HepG2 (cell line): ENCODE results near the gene CCDC178. TPM values are rescaled to one million over a fixed set of nuclear protein-coding genes. Genes with fewer than 3 reads are reported as not detected.

Source experiments
- ATAC-seq: fragments of 200-7000 bp; cut with Tn5 transposase; 3 replicates; pipeline ENCODE4 v1.9.1; 2020; ENCODE audit warnings: mild to moderate bottlenecking, moderate library complexity
- BruUV-seq: library from RNA; stranded (reverse); fragments of 400-500 nt; replicated peaks from 2 replicates; lab custom pipeline; 2021; lab: Mats Ljungman, UMichigan
- CTCF ChIA-PET: fragments of 300-600 bp; formaldehyde crosslinking; extraction: SDS; loops from one replicate; lab custom pipeline; 2021; ENCODE audit warnings: low total read pairs, inconsistent platforms, low intra/inter-chr PET ratio; lab: Yijun Ruan, JAX
- POLR2A ChIA-PET: fragments of 350-600 bp; sonication (Branson Sonifier 250); formaldehyde crosslinking; loops from one replicate; lab custom pipeline; 2020; ENCODE audit warnings: antibody characterized with exemption, inconsistent platforms; lab: Yijun Ruan, JAX
- DNase-seq: peaks from one replicate; pipeline ENCODE4 v3.0.0-alpha.2; 2015; ENCODE audit warnings: low spot score
- FAIRE-seq: peaks from 3 replicates; lab custom pipeline; 2011; peaks lifted over from hg19 to GRCh38; lab: Jason Lieb, UNC
- H2AFZ ChIP-seq: one replicate; pipeline ENCODE4 v1.6.1; 2011; ENCODE audit warnings: low read length, inconsistent platforms
- H3K27ac ChIP-seq: fragments of 300-600 bp; 3 replicates; pipeline ENCODE4 v1.8.0; 2011; ENCODE audit warnings: mixed run types, mild to moderate bottlenecking, mixed read lengths, low read length, inconsistent platforms; ENCODE audit not compliant: insufficient read depth; ENCODE audit errors: extremely low read length
- H3K27me3 ChIP-seq, 2 experiments: fragments of 200-600 bp in 1 of 2; 2 replicates in 1 of 2; 3 replicates in 1 of 2; pipeline versions ENCODE4 v1.6.0 to v1.8.0; 2011; ENCODE audit warnings: low read length in 2 of 2, mild to moderate bottlenecking in 2 of 2, moderate library complexity in 2 of 2, inconsistent platforms in 1 of 2; ENCODE audit not compliant: insufficient read depth in 2 of 2, control insufficient read depth in 1 of 2
- H3K36me3 ChIP-seq, 2 experiments: fragments of 200-600 bp in 1 of 2; replicated peaks in 1 of 2; 2 replicates in 1 of 2; 3 replicates in 1 of 2; pipeline versions ENCODE4 v1.5.1 to v1.8.0; 2011; ENCODE audit warnings: low read length in 2 of 2, inconsistent platforms in 1 of 2; ENCODE audit not compliant: insufficient read depth in 2 of 2, control insufficient read depth in 1 of 2
- H3K4me1 ChIP-seq: 2 replicates; pipeline ENCODE4 v1.5.1; 2012; ENCODE audit warnings: low read length, inconsistent platforms; ENCODE audit not compliant: insufficient read depth
- H3K4me2 ChIP-seq: 2 replicates; pipeline ENCODE4 v1.6.0; 2011; ENCODE audit warnings: low read depth, low read length, inconsistent platforms
- H3K4me3 ChIP-seq, 3 experiments: fragments of 200-600 bp in 1 of 3; sonication (generic), shearing (Covaris generic) in 1 of 3; replicated peaks in 1 of 3; 2 replicates each; pipeline ENCODE4 v1.5.1; 2011 to 2016; ENCODE audit warnings: low read length in 3 of 3, inconsistent platforms in 2 of 3, low read depth in 2 of 3, mild to moderate bottlenecking in 2 of 3, control low read depth in 1 of 3, mixed read lengths in 1 of 3; ENCODE audit not compliant: insufficient read depth in 1 of 3
- H3K79me2 ChIP-seq: one replicate; pipeline ENCODE4 v1.6.1; 2011; ENCODE audit warnings: low read length, inconsistent platforms; ENCODE audit not compliant: insufficient read depth
- H3K9ac ChIP-seq: 2 replicates; pipeline ENCODE4 v1.6.0; 2011; ENCODE audit warnings: mild to moderate bottlenecking, low read depth, low read length, inconsistent platforms; ENCODE audit not compliant: insufficient read depth
- H3K9me3 ChIP-seq: 2 replicates; pipeline ENCODE4 v1.5.1; 2012; ENCODE audit warnings: mild to moderate bottlenecking, low read length
- H4K20me1 ChIP-seq: 2 replicates; pipeline ENCODE4 v1.6.0; 2011; ENCODE audit warnings: inconsistent platforms, mild to moderate bottlenecking, low read length, moderate library complexity; ENCODE audit not compliant: insufficient read depth
- CBX2 ChIP-seq, 2 experiments: fragments of 200-600 bp in 1 of 2; sonication (generic); formaldehyde crosslinking in 1 of 2; IDR thresholded peaks; 2 replicates each; pipeline versions ENCODE4 v1.7.0 to v1.8.1; 2018 to 2022; ENCODE audit warnings: low read depth in 2 of 2, low read length in 1 of 2, mild to moderate bottlenecking in 1 of 2, missing genetic modification reagents in 1 of 2
- CREB3 ChIP-seq: sonication (generic); formaldehyde crosslinking; IDR thresholded peaks from 2 replicates; pipeline ENCODE4 v1.5.0; 2020; ENCODE audit warnings: missing genetic modification reagents
- ERF ChIP-seq: IDR thresholded peaks from 2 replicates; pipeline ENCODE4 v1.6.1; 2018; ENCODE audit warnings: missing biosample characterization, missing genetic modification reagents
- GPBP1L1 ChIP-seq: sonication (generic); formaldehyde crosslinking; IDR thresholded peaks from 2 replicates; pipeline ENCODE4 v1.5.0; 2020; ENCODE audit warnings: mild to moderate bottlenecking, missing genetic modification reagents
- HNRNPUL1 ChIP-seq: fragments of 200-400 bp; formaldehyde crosslinking; IDR thresholded peaks from 2 replicates; pipeline ENCODE4 v1.6.1; 2017; ENCODE audit warnings: low read depth, mild to moderate bottlenecking, low read length, moderate library complexity
- SNAPC4 ChIP-seq: sonication (generic); formaldehyde crosslinking; IDR thresholded peaks from 2 replicates; pipeline ENCODE4 v1.4.0; 2020; ENCODE audit warnings: mild to moderate bottlenecking, missing genetic modification reagents
- TEAD2 ChIP-seq: sonication (generic); formaldehyde crosslinking; IDR thresholded peaks from 2 replicates; pipeline ENCODE4 v1.9.0; 2021; ENCODE audit warnings: missing genetic modification reagents
- ZNF44 ChIP-seq: sonication (generic); formaldehyde crosslinking; IDR thresholded peaks from 2 replicates; pipeline ENCODE4 v1.5.1; 2020; ENCODE audit warnings: mild to moderate bottlenecking, missing genetic modification reagents
- ZNF484 ChIP-seq: sonication (generic); formaldehyde crosslinking; IDR thresholded peaks from 2 replicates; pipeline ENCODE4 v1.5.1; 2020; ENCODE audit warnings: mild to moderate bottlenecking, low read depth, missing genetic modification reagents, borderline replicate concordance
- ZNF609 ChIP-seq: sonication (generic); formaldehyde crosslinking; IDR thresholded peaks from 2 replicates; pipeline ENCODE4 v1.4.0; 2020; ENCODE audit warnings: mild to moderate bottlenecking, missing genetic modification reagents, borderline replicate concordance
- ZNF780A ChIP-seq: sonication (generic); formaldehyde crosslinking; IDR thresholded peaks from 2 replicates; pipeline ENCODE4 v1.8.0; 2022; ENCODE audit warnings: mild to moderate bottlenecking, missing genetic modification reagents, moderate library complexity
- WGBS: methylation state at CpG from one replicate; pipeline ENCODE4 v1.1.6; 2017; ENCODE audit warnings: low lambda C conversion rate; 5-methylcytosine and 5-hydroxymethylcytosine counted together
- in situ Hi-C: cut with HindIII; loops from 2 replicates; pipeline ENCODE4 v1.10.0; 2017; ENCODE audit warnings: low pct_unique_long_range_greater_than_20kb; ENCODE audit not compliant: extremely low pct_ligation_motif_present
- intact Hi-C: fragments of 100-400 bp; cut with micrococcal nuclease; formaldehyde crosslinking; loops from one replicate; pipeline ENCODE4 v1.10.0; 2022; ENCODE audit not compliant: unreplicated experiment
- polyA plus RNA-seq, 8 experiments: library from polyadenylated mRNA; depleted of rRNA in 3 of 8; stranded (reverse) in 7 of 8; unstranded in 1 of 8; fragments of >200 nt; fragmentation: Illumina TruSeq in 4 of 8; extraction: Trizol in 4 of 8; gene quantifications; 2 replicates each; pipeline versions ENCODE4 v1.2.1 to v1.2.3, GENCODE V29; 2011 to 2016; ENCODE audit warnings: low read depth in 4 of 8, missing spikeins in 1 of 8, mixed read lengths in 1 of 8; ENCODE audit not compliant: insufficient read depth in 1 of 8
- total RNA-seq, 5 experiments: library from RNA; depleted of rRNA; stranded (reverse); fragments of >200 nt; fragmentation: Illumina TruSeq; extraction: Trizol; gene quantifications; 2 replicates each; pipeline ENCODE4 v1.2.3, GENCODE V29; 2016; ENCODE audit warnings: low read depth in 1 of 5

CCDC178 gene
- total and polyA plus RNA-seq, 2 of the 13 experiments (the other 11 are each of a cell fraction or from before 2014, with no cell fraction given): not detected

GRCh38 chr18:33183136-33183535, 257.4 kb downstream of the CCDC178 start:
- Histone ChIP-seq H3K9me3 (no peaks in the 10 kb centered on the region), H3K36me3 (no peaks in the 10 kb centered on the region), H3K27me3 (no peaks in the 10 kb centered on the region; a peak in 1 of 5 replicates), H3K4me3 (no peak overlapping the region), H3K4me2 (no peak overlapping the region), H3K27ac (no peak overlapping the region), H3K9ac (no peak overlapping the region), H3K4me1 (no peaks in the 10 kb centered on the region), H3K79me2 (no peaks in the 10 kb centered on the region), H2AFZ (no peak overlapping the region), H4K20me1 (no peaks in the 10 kb centered on the region)
- TF ChIP-seq GPBP1L1 (CRISPR knock-in tag) (no peak), ZNF780A (CRISPR knock-in tag) (no peak), ZNF484 (CRISPR knock-in tag) (no peak), HNRNPUL1 (no peak), SNAPC4 (no peak), TEAD2 (CRISPR knock-in tag) (no peak), CREB3 (CRISPR knock-in tag) (no peak), CBX2 (IDR thresholded peaks at IDR 0.05; ENCODE audit: low read depth, low read length) (no peak), CBX2 (CRISPR knock-in tag; IDR thresholded peaks at IDR 0.05; ENCODE audit: low read depth) (no peak), ZNF44 (CRISPR knock-in tag) (no peak), ERF (no peak), ZNF609 (CRISPR knock-in tag) (no peak)
- ChIA-PET POLR2A (no interaction called here), CTCF (no interaction called here)
- no peak for ATAC-seq
- intact Hi-C loops (no loop called here), in situ Hi-C loops (no loop called here)
- DNase-seq: no peak
- no peak for FAIRE-seq
- 32% methylated on average over 4 of the region's 4 CpGs for WGBS
- BruUV-seq: no TSS peak
